GDM1 (cell line): Measurements from ENCODE around the gene PARD3B.
A peak's percentile ranks its signal among the peaks of the same experiment; 100 is the strongest.

Experiments
- DNase-seq: peaks from one replicate; lab custom pipeline; 2025; lab: John Stamatoyannopoulos, UW

The PARD3B gene

DNA sequence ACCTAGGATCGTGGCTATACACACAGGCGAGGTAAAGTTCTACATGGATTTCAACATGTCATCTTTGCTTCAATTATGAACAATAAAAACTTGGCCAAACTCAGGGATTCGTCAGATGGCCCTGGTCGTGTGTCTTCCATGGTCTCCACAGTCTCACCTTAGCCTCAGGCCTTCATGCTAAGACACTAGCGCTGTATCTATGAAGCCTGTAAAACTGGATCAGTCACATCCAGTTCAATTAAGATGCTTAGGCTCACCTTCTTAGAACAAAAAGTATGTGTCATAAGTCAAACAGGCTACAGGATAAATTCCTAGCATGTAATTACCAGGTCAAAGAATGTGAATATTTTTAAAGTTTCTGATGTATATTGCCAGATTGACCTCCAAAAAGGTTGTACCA is 1023.3 kb downstream of the PARD3B start:
- no peak for DNase-seq

DNA sequence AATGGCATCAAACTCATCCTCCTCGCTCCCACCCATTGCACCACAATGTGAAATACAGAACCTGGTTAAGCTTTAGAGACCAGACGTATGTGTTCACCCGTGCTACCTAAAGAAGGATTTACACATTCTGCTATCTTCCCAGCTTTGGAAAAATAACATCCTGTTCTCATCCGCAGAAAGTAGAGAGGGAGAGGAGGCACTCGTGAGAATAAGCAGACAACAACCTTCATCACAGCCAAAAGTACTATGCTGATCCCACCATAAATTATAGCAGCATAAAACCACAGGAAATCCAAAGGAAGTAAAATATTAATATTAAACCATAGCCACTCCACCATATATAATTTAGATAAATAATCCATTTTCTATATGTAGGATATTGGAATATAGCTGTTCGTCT is 1025.4 kb downstream of the PARD3B start:
- DNase-seq: no peak

DNA sequence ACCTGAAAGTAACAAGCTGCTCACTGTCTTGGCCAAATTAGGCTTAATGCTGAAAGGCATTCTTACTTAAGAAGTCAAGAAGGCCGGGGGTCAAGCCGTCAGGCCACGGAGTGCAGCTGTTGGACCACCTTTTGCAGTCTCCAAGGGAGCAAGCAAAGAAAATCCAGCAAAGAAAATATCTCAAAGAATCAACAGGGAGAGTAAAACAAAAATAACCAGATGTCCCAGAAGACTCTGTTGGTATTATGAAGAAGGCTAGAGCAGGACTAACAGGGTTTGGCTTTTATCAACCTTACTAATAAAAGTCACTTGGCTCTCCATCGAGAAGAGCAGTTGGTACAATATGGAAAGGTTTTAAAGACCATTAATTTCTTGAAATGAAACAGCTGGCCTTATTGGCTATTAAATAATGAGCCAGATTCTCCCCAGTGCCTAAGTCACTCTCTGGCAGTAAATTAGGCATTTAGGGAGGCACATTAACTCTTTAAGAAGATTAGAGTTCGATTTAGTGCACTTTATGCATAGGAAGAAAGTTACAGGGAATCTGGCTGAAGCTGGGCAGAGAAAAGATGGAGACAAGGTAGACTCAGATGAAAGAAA is 1026.2 kb downstream of the PARD3B start:
- no peak for DNase-seq

DNA sequence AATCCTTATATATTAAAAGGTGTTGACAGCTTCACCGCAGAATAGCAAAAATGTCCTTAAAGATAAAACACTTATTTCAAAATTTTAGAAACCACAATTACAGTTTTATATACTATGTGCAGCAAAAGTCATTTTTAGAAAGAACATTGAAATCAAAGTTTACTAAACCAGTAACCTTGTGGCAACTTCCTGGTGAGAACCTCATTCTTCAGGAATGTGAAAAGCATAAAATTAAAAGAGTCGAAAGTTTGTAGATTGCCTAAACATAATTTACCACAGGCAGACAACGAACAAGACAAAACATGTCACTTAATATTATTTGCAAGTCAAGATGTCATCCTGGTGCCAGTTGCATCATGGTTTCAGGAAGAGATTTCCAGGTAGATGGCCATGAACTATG is 1028.7 kb downstream of the PARD3B start:
- DNase-seq: no peak

DNA sequence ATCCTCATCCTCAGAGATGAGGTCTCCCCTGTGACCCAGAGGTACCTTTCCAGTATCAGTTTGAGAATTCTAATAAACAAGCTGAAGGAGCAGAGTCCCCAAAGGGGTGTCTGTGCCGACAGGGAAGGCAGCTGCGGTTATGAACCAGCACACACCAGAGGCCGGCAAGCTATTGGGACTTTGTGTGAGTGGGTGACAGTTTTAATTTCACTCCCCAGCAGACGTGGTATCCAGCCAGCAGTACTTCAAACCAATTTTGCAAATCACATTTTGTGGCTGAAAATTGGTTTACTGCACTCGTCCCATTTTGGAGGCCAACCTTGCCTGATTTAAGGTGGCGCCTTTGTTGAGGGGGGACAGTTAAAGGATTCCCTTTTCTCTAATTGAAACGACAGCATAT is 1034.1 kb downstream of the PARD3B start:
- no peak for DNase-seq

DNA sequence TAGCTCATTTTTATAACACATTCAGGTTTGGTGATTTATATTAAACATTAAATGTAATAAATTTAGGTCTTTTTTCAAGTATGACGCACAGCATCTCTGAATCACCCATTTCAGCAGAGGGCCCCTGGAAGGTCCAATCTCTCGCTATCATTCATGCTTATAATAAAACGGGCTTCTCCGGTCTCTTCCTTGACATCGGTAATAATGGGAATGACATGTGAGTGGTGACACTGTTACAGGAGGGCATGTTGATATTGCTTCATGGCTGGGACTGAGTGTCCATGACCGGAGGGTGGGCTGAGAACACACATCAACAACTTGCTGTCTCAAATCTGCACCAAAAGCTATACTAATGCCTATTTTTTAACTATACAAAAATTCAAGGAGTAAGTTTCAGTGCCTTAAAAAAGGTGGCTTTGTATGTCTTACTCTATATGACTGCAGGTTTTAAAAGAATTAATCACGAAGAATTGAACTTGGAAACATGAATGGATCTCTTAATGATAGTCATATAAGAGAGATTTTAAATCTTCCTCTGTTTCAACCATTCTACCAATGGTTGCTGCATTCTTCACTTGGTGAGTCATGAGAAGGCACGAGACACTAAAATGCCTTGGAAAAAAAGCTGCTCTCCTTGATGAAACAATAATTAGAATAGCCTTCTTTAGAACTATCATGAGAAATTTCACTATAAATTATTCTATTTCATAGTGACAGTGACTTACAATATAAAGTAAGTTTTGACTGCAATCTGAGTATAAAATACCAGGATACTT is 1035.1 kb downstream of the PARD3B start:
- DNase-seq: no peak

DNA sequence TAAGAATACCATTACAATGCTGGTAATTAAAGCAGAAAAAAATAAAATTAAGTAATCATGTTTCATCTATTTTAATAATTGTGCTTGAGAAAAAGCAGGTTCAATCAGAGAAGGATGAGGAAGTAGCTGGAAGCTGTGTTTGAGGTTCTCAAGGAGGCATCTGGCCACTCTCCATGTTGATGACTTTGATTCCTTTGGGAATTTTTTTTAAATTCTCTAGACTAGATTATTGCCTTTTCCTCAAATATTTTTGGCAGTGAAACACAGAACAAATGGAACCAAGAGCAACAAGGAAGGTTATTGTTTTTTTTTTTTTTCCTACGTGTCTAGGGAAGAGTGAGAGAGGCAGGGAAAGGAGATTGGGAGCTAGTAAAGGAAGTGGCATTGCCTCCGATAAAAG is 1037.1 kb downstream of the PARD3B start:
- DNase-seq: no peak

DNA sequence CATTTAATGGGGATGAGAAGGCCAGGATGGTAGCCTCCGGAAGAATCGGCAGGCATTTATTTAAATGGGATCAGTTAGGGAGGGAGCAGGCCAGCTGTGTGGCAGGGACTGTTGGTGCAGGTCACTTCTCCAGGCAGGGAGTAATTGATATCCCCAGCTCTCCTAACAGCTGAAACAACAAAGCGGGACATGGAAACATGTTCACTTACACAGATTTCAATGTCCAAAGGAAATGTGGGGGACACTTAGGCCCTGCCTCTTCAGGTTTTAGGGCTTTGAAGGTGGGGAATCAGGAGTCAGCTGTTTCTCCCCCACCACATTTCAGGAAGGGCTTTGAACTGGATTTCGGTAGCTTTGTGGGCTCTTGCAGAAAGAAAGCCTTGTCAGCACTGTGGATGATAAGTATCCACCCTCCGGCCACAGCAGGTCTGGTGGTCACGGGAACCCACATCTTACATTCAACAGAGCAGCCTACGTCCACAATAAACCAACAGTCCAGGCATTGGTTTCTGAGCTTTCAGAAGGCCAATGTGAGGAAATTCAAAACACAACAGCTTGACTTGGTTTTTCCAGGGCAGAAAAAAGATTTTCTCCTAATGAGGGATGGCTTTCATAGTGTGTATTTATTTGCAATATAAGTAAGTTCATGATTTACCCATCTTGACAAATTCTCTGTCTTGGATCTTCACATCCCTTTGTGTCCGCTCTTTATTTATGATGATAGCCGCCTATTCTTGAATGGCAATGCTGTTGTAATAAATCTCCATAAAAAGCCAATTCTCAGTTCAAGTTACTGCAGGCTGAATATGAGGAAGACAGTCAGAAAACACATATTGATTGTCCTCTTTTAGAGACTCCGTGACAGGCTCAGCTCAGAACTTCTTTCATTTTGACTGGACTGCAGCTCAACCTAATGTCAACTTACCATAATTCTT is 1040.4 kb downstream of the PARD3B start:
- no peak for DNase-seq

DNA sequence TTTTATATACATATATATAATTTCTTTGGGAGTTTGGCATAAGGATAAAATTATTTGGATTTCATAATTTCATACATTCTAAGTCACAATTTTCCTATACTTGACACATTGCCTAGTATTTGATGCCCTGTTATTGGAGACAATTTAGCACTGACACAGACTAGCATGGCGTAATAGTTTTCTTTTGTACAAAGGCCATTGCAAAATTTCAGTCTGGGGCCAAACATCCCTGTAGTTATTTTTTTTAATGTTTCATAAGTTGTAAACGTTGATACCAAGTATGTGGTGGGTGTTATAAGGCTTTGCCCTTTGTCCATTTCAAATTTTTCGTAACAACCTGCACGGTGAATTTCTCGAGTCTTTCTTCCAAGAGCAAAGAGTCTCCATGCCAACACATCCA is 1041.4 kb downstream of the PARD3B start:
- no peak for DNase-seq

DNA sequence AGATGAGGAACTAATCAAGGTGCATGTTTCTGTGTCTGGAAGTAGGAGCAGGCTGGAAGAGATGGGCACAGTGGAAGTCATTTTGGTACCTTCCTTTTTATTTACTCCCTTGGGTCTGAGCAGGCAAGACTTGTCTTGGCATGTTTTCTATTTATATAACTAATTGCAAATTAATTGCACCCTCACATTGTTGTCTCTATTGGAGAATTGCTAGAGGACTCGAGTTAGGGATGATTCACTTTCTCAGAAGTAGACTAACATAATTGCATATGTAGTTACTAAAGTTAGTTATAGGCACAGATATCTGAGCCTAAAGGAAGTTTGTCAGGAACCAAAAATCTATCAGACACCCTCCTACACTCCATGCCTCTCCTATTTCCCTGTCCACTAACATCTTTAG is 1044.2 kb downstream of the PARD3B start:
- DNase-seq: no peak

DNA sequence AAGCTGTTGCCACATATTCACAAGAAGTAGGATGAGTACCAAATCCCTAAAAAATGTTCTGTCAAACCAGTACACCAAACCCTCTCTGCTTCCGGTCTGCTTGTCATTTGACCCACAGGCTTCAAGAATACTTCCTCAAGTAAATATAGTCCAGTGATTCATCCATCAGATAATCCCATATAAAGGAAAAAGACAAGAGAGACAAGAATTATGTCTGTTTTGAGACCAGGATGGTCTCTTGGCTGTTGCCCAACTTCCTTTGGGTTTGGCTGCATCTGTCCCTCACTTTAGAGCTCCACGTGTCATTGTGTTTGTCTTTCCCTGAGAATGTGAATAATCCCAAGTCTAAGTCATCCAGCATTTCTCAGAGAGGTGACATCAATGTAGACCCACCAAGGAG is 1045.5 kb downstream of the PARD3B start:
- no peak for DNase-seq

DNA sequence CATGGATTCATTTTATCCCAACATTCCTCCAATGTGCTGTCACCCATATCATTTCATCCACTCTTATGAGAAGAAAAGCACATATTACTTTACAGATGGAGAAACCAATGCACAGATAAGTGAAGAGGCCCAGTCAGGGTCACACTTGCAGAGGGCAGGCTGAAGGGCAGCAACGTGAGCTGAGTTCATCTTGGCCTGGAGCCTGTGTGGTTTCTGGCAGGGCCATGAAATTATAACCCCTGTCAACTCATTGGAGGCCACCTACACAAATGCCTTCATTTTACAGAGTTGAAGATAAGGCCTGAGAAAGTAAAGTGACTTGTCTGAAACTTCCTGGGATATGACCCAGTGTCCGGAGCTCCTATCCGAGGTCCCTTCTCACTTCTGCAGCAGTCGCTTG is 1048.6 kb downstream of the PARD3B start:
- DNase-seq: no peak

DNA sequence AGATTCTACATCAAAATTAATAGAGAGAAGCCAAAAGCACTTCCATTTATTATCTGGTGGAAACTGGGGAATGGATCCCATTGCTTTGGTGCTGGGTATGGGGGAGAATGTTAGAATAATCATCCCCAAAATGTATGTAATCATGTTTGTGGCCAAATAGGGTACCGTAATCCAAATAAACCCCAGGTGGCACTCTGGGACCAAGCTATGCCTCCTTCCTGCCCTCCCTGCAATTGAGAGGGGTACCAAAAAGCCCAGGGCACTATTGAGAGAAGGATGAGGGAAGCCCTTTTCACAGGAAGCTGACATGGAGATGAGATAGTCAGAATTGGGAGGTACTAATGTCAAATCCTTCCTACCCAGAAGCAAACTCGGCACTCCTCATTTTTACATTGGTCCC is 1051.3 kb downstream of the PARD3B start:
- no peak for DNase-seq

DNA sequence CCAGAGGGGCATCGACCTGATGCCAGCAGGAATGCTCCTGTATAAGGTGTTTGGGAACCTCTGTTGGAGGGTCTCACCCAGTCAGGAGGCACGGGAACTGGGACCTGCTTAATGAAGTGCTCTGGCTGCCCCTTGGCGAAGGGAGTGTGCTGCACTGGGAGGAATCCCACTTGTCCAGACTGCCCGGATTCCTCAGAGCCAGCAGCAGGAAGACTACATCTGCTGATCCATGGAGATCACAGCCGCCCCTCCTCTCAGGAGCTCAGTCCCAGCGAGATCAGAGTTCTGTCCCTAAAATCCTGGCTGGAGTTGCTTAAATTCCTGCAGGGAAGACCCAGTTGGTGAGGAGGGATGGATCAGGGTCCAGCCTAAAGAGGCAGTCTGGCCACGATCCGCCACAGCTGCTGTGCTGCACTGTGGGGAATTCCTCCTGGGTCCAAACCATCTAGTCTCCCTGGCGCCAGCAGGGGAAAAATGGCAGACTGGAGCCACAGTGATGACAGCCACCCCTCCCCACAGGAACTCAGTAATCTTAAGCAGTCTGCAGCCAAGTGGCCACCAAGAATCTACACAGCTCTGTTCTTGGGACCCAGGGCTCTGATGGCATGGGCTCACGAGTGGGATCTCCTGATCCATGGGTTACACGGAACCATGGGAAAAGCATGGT is 1060.5 kb downstream of the PARD3B start:
- DNase-seq: no peak

DNA sequence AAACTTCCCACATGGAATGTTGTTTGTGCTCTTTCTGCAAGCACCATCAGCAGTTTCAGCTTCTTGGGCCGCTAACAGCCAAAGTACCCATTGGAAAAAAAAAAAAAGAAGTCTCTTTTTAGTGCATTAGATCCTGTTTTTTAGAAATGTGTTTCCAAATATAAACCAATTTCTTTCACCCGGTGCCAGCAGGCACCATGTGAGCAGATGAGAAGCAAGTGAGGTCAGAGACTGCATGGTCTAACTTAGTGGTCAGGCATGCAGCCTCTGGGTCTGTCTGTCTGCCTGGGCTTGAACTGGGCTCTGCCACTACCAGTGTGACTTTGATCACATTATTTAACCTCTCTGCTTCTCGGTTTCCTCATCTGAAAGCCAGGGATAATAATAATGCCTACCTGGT is 1061.9 kb downstream of the PARD3B start:
- DNase-seq: no peak

DNA sequence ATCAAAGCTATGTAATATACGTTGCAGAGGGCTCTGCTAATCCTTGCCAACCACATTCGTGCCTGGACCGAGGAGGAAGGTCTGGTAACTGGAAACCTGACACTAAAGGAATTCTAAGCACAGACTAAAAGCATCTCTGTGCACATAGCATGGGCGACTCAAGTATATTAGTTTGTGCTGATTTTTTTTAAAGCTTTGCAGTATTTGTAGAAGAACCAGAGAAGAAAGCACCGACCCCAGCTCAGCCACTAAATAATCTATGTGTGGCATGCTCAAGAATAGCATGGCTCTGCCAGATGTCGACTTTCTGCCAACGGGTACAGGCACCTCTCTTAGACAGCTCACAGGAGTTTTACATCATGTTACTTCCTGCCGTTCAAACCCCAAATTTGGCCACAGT is 1063.8 kb downstream of the PARD3B start:
- DNase-seq: no peak

DNA sequence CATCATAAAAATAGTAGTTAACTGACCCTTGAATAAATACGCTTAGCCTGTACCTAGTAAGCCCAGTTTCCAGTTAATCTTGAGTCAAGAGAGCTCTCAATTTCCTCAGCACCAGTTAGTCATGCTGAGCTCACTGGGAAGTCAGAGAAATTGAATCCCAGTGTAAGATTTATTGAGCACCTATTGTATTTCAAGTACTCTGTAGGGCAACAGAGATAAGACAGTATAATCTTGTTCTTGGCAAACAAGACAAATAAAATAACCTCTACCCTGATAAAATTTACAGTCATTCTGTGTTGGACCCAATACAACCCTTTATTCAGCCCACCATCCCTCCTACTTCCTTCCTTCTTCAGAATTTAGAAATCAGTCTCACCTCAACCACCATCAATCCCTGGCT is 1065.2 kb downstream of the PARD3B start:
- DNase-seq: no peak

DNA sequence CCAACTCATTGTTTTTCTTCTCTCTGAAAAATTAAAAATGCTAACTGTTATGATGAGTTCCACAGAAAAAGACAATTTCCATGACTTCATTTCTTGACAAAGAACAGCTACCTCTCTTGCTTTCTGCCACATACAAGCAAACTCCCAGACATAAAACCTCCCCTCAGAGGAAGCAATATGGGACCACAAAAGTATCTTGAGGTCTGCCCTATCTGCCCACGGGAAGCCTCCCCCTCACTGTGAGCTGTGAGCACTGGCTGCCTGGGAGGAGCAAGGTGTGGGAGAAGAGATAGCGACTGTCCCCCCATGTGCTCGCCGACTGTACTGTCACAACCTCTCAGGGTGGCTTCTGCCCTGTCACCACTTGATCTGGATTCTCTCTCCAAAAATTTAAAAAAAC is 1067.4 kb downstream of the PARD3B start:
- peak; percentile 26 for DNase-seq

DNA sequence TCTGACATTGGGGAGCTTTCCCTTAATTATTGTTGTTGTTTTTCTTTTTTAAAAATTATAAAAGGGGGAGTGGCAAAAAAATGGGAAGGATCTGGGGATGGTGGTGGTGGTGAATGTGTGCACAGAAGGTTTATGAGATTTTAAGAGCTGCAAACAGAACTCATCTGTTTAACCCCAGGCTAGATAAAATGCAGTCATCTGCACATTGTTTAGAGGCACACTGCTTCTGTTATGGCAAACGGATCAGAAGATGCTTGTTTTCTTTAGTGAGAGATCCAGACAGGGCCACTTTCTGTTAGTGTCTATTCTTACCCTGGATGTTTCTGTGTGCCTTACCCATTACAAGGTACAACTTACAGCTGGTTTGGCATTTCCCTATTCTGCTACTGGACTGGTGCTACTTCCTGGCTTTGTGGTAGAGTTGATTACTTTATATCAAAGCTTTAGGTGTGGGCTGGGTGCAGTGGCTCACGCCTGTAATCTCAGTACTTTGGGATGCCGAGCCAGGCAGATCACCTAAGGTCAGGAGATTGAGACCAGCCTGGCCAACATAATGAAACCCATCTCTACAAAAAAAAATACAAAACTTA is 1068.8 kb downstream of the PARD3B start:
- DNase-seq: no peak

DNA sequence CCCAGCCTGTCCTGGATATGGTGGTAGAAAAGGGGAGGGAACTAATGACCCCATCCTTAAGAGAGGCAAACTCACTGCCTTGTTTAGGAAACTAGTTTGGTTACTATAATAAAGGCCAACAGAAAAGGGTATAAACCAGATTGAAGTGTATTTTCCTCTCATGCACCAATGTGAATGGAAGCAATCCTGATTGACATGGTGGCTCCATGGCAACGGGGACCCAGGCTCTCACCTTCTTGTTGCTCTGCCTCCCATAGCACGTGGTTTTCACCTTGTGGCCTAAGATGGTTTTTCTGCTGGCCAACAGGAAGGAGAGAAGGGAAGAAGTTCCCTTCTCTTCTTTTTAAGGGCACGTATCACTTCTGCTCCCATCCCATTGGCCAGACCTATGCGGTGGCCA is 1069.7 kb downstream of the PARD3B start:
- DNase-seq: no peak

DNA sequence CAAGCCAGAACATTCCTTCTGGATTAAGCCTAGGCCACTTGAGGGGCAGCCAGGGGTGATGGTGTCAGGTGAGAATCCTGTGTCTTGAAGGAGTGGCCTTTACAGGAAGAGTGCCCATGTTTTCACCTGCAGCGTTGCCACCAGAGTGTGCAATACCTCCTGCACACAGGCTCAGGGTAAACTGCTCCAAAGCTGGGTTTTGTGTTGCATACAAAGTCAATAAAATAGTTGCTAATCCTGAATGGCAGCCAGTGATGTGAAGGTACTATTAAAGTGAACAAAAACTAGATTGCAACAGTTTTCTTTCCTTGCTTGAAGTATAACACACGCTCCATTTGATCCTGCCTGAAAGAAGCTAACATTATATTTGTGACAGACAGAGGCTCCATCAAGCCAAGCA is 1072.6 kb downstream of the PARD3B start:
- DNase-seq: no peak

DNA sequence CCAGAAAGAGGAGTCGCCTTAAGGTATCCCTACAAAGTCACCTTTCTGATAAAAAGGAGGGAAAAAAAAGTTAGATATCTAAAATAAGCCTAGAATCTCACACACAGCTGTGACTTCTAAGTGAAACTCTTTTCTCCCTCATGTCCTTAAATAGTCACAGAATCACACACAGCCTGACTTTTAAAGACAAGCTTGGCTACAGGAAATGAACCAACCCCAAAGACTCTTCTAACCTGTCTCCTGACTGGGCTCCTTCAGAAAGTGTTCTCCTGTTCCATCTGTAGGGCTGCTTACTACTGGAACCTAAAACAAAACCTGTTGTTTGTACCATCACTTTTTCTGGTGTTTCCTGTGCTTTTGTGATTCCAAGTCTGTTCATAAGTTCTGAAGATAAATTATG is 1074.3 kb downstream of the PARD3B start:
- DNase-seq: no peak
